ENCODE measurements around the gene PHACTR3.

GRCh38 chr20:59819496-59820203 is 215.3 kb downstream of the PHACTR3 start:
- TF ChIP-seq CTCF (conservative IDR thresholded peaks at IDR 0.05): no peak
- no peak for TF ChIP-seq ZFX (IDR thresholded peaks at IDR 0.05)

Data from C4-2B (cell line).